Measurements from ENCODE around the gene CASTOR1. TPM values are rescaled to one million over a fixed set of nuclear protein-coding genes. Genes with fewer than 3 reads are reported as not detected.

Gene CASTOR1
- total and polyA plus RNA-seq, 11 donors: 3.8 to 16.6 (median 7.1) TPM

GRCh38 chr22:30321461-30321860 is 32.2 kb upstream of the CASTOR1 start:
- Histone ChIP-seq H3K4me1 (peaks cover 14 to 95% (median 72%) of the 10 kb centered on the region in 12 donors), H3K36me3 (peaks cover 0 to 29% (median 0%) of the 10 kb centered on the region in 9 donors), H3K9me3 (no peaks in the 10 kb centered on the region), H3K27ac (peak overlapping the region in 11 of 12 donors; percentile 26 to 70 (median 60)), H3K27me3 (no peaks in the 10 kb centered on the region), H3K4me3 (no peak overlapping the region)
- TF ChIP-seq POLR2A (IDR thresholded peaks at IDR 0.05) (no peak), CTCF (IDR thresholded peaks at IDR 0.05) (no peak)
- intact Hi-C loops (cut with DNase I): loop anchor here in 2 of 10 donors (5.0 kb wide), 2 partner anchors 34 to 1014 kb away; partner anchors contain the start of genes CASTOR1 (in 1 of the 2) and GAS2L1 (in 1 of the 2)
- ATAC-seq (peak in 1 of 4 donors; percentile 49), DNase-seq (peak in 3 of 5 donors; percentile 45 to 65 (median 45))
- 45 to 69% (median 53%) methylated on average over 2 of the region's 2 CpGs for WGBS, 4 donors

GRCh38 chr22:30320021-30320556 is 30.8 kb upstream of the CASTOR1 start:
- Histone ChIP-seq H3K36me3 (peaks cover 0 to 31% (median 0%) of the 10 kb centered on the region in 9 donors), H3K4me1 (peaks cover 13 to 100% (median 69%) of the 10 kb centered on the region in 12 donors), H3K27ac (peak overlapping the region in 8 of 12 donors; percentile 18 to 71 (median 50)), H3K9me3 (no peaks in the 10 kb centered on the region), H3K4me3 (no peak overlapping the region), H3K27me3 (no peaks in the 10 kb centered on the region)
- DNase-seq (no peak), ATAC-seq (no peak)
- TF ChIP-seq POLR2A (IDR thresholded peaks at IDR 0.05): no peak
- no peak for TF ChIP-seq CTCF (IDR thresholded peaks at IDR 0.05)
- intact Hi-C loops (cut with DNase I): loop anchor here in 2 of 10 donors (5.0 kb wide), 2 partner anchors 33 to 1013 kb away; partner anchors contain the start of genes CASTOR1 (in 1 of the 2) and GAS2L1 (in 1 of the 2)
- 91 to 98% (median 93%) methylated on average over 3 of the region's 3 CpGs for WGBS, 4 donors

GRCh38 chr22:30318799-30319419 is 29.6 kb upstream of the CASTOR1 start:
- Histone ChIP-seq H3K27ac (peak overlapping the region in 11 of 12 donors; percentile 24 to 71 (median 44)), H3K4me3 (no peak overlapping the region), H3K27me3 (no peaks in the 10 kb centered on the region), H3K4me1 (peaks cover 13 to 100% (median 61%) of the 10 kb centered on the region in 12 donors), H3K9me3 (no peaks in the 10 kb centered on the region), H3K36me3 (peaks cover 0 to 31% (median 0%) of the 10 kb centered on the region in 9 donors)
- DNase-seq (no peak), ATAC-seq (peak; percentile 14 to 66 (median 48))
- 58 to 67% (median 65%) methylated on average over 7 of the region's 7 CpGs for WGBS, 4 donors
- intact Hi-C loops (cut with DNase I): no loop called here
- TF ChIP-seq CTCF (IDR thresholded peaks at IDR 0.05): peak in 1 of 12 donors; percentile 21
- TF ChIP-seq POLR2A (IDR thresholded peaks at IDR 0.05): no peak

- DNase-seq: no peak
- intact Hi-C loops (cut with DNase I): no loop called here
- Histone ChIP-seq H3K27me3 (no peaks in the 10 kb centered on the region), H3K27ac (peak overlapping the region in 4 of 12 donors; percentile 8 to 71 (median 42)), H3K4me1 (peaks cover 13 to 100% (median 55%) of the 10 kb centered on the region in 12 donors), H3K9me3 (no peaks in the 10 kb centered on the region), H3K4me3 (no peak overlapping the region), H3K36me3 (peaks cover 0 to 31% (median 0%) of the 10 kb centered on the region in 9 donors)
- WGBS, 4 donors: 89 to 100% (median 97%) methylated on average over 1 of the region's 1 CpG
- TF ChIP-seq CTCF (IDR thresholded peaks at IDR 0.05) (no peak), POLR2A (IDR thresholded peaks at IDR 0.05) (no peak)
- ATAC-seq: no peak
Measured at GRCh38 chr22:30317778-30318177, 28.5 kb upstream of the CASTOR1 start.

Measured in heart left ventricle (tissue), 16 donors.